SK-N-DZ (cell line): Measurements from ENCODE around the gene TOP1.
A peak's percentile ranks its signal among the peaks of the same experiment; 100 is the strongest.

Experiments used
- DNase-seq: peaks from one replicate; pipeline ENCODE4 v3.0.0-alpha.2; 2015; ENCODE audit warnings: low spot score
- small RNA-seq, 2 experiments: library from RNA; depleted of rRNA; stranded (forward); fragments of <200 nt; gene quantifications; one replicate each; pipeline ENCODE3, GENCODE V24; 2014

The TOP1 gene

DNA sequence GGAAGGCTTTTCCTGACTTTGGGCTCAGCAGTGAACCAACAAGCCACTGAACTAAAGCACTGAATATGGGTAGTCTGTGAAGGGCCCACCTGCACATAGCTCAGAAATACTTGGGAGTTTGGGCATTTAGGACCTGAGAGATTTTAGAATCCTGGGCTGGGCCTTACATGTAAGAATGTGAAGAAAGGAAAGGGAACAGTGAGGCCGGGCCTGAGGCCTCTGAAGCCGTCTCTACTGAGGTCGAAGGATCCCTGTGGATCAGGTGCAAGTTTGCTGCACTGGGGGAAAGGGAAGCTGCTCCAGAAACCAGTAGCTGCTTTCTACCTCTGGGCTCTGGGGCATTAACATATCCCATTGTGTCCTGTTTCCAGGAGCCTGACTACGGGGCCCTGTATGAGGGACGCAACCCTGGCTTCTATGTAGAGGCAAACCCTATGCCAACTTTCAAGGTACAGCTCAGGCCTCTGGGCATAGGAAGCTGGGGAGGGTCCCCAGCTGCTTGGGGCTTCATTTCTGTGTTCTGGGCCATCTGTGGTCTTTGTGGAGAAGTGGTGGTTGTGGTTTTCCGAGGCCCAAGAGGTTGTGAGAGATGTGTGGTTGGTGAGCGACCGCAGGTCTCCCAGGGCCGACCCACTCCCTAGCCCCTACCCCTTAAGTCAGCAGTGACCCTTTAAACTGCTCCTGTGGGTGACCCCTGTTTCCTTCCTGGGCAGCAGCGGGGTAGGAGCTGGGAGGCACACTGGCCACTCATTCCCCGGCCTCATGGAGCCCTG lies 139.0 kb downstream of the TOP1 start:
- DNase-seq = no peak

DNA sequence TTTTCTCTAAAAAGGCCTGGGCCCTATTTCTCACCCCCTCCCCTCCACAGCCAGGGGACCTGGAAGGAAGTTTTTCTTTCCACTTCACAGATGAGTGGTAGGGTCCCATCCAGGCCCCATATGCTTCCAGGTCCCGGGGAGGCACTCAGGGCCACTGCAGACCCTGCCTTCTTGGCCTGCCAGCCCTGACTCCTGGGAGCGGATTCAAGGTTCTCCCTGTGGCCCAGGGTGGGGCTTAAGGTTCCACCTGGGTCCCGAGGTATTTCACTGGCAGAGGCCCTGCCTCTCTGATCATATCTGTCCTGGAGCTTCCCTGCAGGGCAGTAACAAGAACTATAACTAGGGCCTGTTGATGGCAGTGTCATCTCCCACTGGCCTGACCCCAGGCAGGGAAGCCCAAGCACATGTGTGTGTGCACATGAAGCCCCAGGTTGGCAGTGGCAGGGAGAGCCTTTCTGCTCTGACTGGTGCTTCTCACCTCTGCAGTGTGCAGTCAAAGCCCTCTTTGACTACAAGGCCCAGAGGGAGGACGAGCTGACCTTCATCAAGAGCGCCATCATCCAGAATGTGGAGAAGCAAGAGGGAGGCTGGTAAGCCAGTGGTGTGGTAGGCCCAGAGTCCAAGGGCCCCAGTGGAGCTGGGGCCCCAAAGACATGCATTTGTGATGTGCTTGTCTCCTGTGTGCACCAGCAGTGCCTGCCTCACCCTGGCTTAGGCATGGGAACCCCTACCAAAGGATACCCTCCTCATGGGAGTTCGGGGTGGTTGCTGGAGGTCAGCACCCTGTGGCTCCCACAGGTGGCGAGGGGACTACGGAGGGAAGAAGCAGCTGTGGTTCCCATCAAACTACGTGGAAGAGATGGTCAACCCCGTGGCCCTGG lies 139.9 kb downstream of the TOP1 start:
- no peak for DNase-seq

DNA sequence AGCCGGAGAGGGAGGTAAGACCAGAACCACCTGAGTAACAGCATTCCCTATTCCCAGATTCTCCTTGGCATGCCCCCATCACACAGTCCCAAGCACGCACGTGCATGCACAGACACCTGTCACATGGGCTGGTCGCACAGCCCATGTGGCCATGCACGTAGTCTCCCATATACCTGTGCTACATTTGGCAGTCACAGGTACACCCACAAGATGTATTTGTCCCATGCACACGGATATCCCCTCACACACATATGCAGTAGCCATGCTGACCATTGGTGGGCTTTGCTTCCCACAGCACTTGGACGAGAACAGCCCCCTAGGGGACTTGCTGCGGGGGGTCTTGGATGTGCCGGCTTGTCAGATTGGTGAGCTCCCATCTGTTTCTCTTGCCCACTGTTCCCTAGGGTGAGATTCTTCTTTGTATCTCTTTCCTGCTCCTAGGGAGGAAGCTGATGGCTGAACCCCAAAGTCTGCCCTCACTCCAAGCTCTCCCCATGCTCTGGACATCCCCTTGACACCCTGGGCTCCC lies 140.6 kb downstream of the TOP1 start:
- DNase-seq = no peak

DNA sequence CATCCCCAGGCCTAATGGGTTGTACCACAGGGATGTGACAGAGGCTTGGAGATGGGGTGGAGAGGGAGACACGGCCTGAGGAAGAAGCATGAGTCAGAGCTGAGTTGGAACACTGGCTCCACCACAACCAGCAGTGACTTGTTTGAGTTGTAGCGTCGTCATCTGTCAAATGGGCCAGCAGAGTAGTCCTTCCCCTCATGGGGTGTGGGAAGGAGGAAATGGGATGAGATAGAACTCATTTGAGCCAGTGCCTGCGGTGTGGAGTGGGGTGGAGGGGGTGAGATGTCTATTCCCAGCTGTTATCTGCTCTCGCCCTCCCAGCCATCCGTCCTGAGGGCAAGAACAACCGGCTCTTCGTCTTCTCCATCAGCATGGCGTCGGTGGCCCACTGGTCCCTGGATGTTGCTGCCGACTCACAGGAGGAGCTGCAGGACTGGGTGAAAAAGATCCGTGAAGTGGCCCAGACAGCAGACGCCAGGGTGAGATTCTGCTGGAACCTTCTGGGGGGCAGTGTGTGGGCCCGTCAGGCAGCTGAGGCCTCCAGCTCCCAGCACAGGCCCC lies 141.2 kb downstream of the TOP1 start:
- DNase-seq = no peak

DNA sequence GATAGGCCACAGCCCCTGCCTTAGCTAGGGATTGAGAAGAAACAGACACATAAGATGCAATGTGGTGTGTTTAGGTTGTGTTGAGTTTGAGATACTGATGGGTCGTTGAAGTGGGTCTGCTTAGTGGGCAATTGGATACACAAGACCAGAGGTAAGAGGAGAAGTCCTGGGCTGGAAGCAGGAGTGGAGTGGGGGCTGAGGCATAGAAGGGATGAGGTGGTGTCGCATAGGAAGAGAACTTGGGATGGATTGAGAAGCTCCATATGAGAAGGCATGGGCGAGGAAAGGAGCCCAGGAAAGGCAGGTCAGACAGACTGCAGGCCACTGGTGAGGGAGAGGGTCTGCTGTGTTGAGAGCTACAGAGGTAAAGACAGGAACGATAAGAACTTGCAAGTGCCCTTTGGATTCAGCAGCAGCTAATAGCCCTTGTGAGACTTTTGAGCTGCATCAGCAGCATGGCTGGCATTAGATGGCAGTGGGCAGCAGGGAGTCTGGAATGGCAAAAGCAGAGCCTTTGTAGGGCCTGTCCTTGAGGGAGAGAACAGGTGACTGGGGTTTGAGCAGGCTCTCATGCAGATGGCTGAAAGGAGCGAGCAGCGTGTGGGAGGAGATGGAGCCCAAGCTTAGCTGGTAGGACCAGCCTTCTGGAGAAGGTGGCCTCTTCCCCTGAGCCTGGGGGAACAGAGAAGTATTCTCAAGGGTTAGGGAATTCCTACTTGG lies 141.9 kb downstream of the TOP1 start:
- no peak for DNase-seq

DNA sequence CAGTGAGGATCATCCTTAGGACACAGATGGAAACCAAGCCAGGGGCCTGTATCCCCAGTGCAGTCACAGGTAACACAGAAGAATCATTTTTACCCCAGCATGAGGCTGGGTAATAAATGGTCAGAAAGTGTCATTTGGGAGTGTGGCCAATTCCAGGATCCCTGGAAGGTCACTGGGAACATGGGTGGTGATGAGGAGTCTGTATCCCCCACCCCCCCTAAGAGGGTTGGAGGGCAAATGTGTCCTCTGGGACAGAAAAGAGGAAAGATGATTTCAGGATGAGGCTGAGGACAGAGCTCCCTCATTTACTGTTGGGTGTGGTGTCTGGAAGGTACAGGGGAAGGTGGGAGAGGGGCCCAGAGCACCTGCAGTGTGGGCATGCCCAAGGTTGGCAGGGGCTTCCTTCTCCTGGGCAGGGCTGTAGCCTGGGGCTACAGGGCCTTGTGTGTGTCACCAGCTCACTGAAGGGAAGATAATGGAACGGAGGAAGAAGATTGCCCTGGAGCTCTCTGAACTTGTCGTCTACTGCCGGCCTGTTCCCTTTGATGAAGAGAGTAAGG lies 143.2 kb downstream of the TOP1 start:
- DNase-seq = no peak

DNA sequence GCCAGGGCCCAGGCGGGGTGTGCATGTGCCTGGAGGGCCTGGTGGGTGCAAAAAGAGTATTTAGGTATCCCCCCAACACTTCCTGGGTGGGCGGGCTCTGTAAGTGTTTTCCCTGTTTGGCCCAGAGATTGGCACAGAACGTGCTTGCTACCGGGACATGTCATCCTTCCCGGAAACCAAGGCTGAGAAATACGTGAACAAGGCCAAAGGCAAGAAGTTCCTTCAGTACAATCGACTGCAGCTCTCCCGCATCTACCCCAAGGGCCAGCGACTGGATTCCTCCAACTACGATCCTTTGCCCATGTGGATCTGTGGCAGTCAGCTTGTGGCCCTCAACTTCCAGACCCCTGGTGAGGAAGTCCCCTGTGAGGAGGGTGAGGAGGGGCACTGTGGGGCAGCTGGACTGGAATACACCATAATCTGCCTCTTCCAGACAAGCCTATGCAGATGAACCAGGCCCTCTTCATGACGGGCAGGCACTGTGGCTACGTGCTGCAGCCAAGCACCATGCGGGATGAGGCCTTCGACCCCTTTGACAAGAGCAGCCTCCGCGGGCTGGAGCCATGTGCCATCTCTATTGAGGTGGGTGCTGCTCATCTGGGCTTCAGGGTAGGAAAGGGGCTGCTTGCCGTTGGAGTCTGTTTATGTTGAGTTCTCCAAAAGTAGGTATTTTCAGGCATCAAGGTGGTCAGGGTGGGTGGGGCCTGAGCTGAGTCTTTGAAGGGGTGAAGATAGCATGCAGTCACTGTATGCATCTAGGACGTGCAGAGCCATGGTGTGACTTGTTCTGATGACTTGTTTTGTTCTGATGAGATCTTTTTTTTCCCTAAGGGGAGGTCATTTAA lies 143.9 kb downstream of the TOP1 start:
- no peak for DNase-seq

DNA sequence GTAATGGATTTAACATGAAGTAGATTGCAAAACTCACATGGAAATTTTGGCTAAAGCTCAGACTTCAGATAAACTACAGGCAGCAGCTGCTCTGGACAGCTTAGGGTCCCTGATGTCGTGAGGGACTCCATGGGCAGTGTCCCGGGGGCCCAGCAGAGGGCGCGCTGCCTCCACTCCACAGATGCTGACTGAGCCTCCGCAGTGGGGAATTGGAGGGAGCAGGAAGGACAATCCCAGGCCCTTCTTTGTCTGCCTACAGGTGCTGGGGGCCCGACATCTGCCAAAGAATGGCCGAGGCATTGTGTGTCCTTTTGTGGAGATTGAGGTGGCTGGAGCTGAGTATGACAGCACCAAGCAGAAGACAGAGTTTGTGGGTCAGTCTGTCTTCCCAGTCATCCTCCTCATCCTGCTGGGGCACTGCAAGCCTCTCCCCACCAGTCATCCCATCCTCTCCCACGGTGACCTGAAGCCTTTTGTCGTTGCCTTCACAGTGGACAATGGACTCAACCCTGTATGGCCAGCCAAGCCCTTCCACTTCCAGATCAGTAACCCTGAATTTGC lies 144.6 kb downstream of the TOP1 start:
- peak; percentile 66 for DNase-seq

DNA sequence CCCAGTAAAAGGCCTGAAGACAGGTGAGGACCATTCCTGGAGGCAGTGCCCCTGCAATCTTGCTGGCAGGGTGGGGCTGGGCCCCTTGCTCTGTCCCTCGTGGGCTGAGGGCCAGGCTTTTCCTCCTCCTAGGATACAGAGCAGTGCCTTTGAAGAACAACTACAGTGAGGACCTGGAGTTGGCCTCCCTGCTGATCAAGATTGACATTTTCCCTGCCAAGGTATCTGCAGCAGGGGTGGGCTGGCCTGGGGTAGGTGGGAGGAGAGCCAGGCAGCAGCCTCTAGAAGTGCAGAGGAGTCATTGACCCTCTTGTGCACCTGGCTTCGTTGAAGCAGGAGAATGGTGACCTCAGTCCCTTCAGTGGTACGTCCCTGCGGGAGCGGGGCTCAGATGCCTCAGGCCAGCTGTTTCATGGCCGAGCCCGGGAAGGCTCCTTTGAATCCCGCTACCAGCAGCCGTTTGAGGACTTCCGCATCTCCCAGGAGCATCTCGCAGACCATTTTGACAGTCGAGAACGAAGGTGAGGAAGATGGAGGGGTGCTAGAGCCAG lies 145.2 kb downstream of the TOP1 start:
- no peak for DNase-seq

Small RNA genes within 50 kb of the gene (small RNA-seq; reads per million reads assigned to genes)
- 0 reads per million in 2 experiments for gene MIR6871
- gene RNU2-52P = 2.8 to 7.8 reads per million in 2 experiments
